Breast epithelium (tissue), 4 donors: ENCODE results near the gene PPM1G. TPM values are rescaled to one million over a fixed set of nuclear protein-coding genes. Genes with fewer than 3 reads are reported as not detected.
"Not testable (repeated sequence)": the region's sequence is repeated elsewhere in the genome, so short reads cannot be mapped to it uniquely, and the experiment has no call there.

Source experiments
- DNase-seq, 2 donors: peaks; one replicate each; pipeline ENCODE4 v3.0.0-alpha.2; 2019; ENCODE audit warnings: low spot score in 2 of 2
- H3K27ac ChIP-seq, 2 donors: fragments of 200-600 bp; sonication (generic) in 1 of 2; one replicate each; pipeline ENCODE4 v1.5.1; 2016 to 2019; ENCODE audit warnings: mild to moderate bottlenecking in 1 of 2
- H3K27me3 ChIP-seq, 2 donors: fragments of 200-600 bp; sonication (generic) in 1 of 2; one replicate each; pipeline versions ENCODE4 v1.5.1 to v1.6.0; 2017 to 2019; ENCODE audit warnings: control low read depth in 1 of 2, mild to moderate bottlenecking in 1 of 2
- H3K36me3 ChIP-seq: fragments of 200-600 bp; one replicate; pipeline ENCODE4 v1.5.1; 2019
- H3K4me1 ChIP-seq, 2 donors: fragments of 200-600 bp; sonication (generic); one replicate each; pipeline ENCODE4 v1.5.1; 2016 to 2019; ENCODE audit warnings: control low read depth in 1 of 2
- H3K4me3 ChIP-seq, 3 donors: fragments of 200-600 bp; sonication (generic); 1 replicate in 2 of 3; 2 replicates in 1 of 3; pipeline ENCODE4 v1.5.1; 2016 to 2019; ENCODE audit warnings: mild to moderate bottlenecking in 3 of 3, moderate library complexity in 2 of 3
- H3K9me3 ChIP-seq, 2 donors: fragments of 200-600 bp; sonication (generic) in 1 of 2; one replicate each; pipeline ENCODE4 v1.5.1; 2016 to 2019; ENCODE audit warnings: control low read depth in 1 of 2
- POLR2A ChIP-seq: fragments of 450-650 bp; IDR thresholded peaks from one replicate; pipeline ENCODE4 v1.6.1; 2016; ENCODE audit warnings: antibody characterized with exemption, mild to moderate bottlenecking, moderate library complexity
- POLR2AphosphoS5 ChIP-seq, 3 donors: sonication (generic); formaldehyde crosslinking; IDR thresholded peaks; one replicate each; pipeline ENCODE4 v1.6.1; 2017; ENCODE audit warnings: antibody characterized with exemption in 3 of 3
- intact Hi-C: fragments of 100-400 bp; cut with DNase I; formaldehyde crosslinking; loops from one replicate; pipeline ENCODE4 v1.15.1; 2023; ENCODE audit warnings: low total_unique reads
- total RNA-seq, 3 donors: library from RNA; depleted of rRNA; stranded (reverse); fragments of >200 nt; gene quantifications; one replicate each; pipeline ENCODE4 v1.1.0, GENCODE V29; 2016
- TF ChIP-seq, protein P1 (sequence below), 3 donors: fragments of 450-650 bp; IDR thresholded peaks; one replicate each; pipeline ENCODE4 v1.5.1; 2016 to 2017; ENCODE audit warnings: antibody characterized with exemption in 3 of 3, mild to moderate bottlenecking in 3 of 3, moderate library complexity in 3 of 3

The PPM1G gene
- total RNA-seq, 3 donors from 2014 or later = 46.2 to 59.0 (median 54.4) TPM

DNA sequence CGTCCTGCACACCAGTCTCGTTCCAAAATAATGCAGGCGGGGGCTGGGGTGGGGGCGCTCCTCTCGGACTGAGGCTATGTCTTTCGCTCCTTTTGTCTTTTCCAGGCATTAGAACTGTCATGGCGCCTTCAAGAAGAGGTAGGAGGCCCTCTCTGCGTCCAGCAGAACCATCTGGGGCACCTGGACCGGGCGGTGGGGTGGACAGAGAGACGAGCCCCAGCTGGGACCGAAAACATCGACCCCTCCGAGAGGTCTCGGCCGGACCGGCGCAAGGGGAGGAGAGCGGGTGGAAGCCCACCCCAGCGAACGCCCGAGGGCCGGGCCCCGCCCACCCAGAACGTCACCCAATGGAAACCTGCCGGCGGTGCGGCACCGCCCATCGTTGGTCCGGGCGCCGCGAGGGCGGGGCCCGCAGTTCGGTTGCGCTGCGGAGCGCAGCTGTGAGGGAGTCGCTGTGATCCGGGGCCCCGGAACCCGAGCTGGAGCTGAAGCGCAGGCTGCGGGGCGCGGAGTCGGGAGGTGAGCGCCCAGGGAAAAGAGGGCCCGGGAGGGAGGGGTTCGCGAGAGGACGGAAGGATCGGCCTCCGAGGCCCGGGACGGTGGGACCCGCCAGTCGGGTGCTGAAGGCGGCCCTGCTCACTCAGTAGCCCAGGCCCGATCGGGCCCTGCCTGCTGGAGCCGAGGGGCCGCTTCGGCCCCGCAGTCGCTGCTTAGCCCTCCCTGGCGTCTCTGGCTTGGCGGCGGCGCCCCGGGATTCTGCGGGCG is 19.0 kb upstream of the PPM1G start, which contains the start of gene NRBP1:
TSS of gene NRBP1 (plus strand) at position 419 of the 765 bp plus-strand sequence. CDS start 4,643 bp downstream, outside the sequence.
- no peaks in the 10 kb centered on the region for H3K9me3 ChIP-seq
- peak; percentile 91 for TF ChIP-seq POLR2A
- TF ChIP-seq POLR2AphosphoS5 (IDR thresholded peaks at IDR 0.05) = peak; percentile 94 to 95 (median 94)
- TF ChIP-seq, protein P1, sequence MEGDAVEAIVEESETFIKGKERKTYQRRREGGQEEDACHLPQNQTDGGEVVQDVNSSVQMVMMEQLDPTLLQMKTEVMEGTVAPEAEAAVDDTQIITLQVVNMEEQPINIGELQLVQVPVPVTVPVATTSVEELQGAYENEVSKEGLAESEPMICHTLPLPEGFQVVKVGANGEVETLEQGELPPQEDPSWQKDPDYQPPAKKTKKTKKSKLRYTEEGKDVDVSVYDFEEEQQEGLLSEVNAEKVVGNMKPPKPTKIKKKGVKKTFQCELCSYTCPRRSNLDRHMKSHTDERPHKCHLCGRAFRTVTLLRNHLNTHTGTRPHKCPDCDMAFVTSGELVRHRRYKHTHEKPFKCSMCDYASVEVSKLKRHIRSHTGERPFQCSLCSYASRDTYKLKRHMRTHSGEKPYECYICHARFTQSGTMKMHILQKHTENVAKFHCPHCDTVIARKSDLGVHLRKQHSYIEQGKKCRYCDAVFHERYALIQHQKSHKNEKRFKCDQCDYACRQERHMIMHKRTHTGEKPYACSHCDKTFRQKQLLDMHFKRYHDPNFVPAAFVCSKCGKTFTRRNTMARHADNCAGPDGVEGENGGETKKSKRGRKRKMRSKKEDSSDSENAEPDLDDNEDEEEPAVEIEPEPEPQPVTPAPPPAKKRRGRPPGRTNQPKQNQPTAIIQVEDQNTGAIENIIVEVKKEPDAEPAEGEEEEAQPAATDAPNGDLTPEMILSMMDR (IDR thresholded peaks at IDR 0.05) = peak in 1 of 3 donors; percentile 13
- intact Hi-C loops = loop anchor here (5.0 kb wide), 1 partner anchor 66 kb away; no protein-coding TSS in a partner anchor
- H3K4me1 ChIP-seq = peaks cover 0 to 8% of the 10 kb centered on the region in 2 donors
- no peaks in the 10 kb centered on the region for H3K27me3 ChIP-seq
- peak within 1 kb of the TSS; percentile 97 for H3K27ac ChIP-seq
- peak; percentile 77 to 92 for DNase-seq
- H3K4me3 ChIP-seq = peak within 1 kb of the TSS; percentile 73 to 96 (median 90)
- H3K36me3 ChIP-seq = no peaks in the 10 kb centered on the region

DNA sequence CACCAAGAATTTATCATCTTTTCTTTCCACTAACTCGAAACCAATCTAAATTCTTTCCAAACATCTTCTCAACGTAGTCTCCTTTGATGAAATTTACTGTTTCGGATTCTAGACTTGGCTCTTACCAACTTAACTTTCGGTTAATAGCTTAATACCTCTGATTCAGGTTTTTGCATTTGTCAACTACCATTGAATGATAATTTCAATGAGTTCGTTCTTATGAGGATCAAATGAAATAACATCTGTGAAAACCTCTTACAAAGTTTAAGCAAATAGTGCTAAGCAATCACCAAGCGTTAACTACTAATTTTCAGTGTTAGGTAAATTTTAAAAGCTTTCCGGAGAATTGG is 18.4 kb upstream of the PPM1G start:
- peak overlapping the region; percentile 97 for H3K27ac ChIP-seq

DNA sequence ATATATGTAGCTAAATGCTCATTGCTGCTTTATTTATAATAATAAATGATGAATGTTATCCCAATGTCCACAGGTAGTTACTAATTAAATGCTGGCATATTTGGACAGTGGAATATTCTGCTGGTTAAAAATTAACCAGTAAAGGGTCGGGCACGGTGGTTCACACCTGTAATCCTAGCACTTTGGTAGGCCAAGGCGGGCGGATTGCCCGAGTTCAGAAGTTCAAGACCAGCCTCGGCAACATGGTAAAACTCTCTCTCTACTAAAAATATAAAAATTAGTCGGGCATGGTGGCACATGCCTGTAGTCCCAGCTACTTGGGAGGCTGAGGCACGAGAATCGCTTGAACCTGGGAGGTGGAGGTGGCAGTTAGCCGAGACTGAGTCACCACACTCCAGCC is 15.6 kb upstream of the PPM1G start:
- intact Hi-C loops = loop anchor here (5.0 kb wide), 1 partner anchor 63 kb away; no protein-coding TSS in a partner anchor
- not testable (repeated sequence) for H3K4me1 ChIP-seq, DNase-seq, H3K27ac ChIP-seq, H3K36me3 ChIP-seq, H3K9me3 ChIP-seq, H3K27me3 ChIP-seq, H3K4me3 ChIP-seq

More for the DNA sequence above, 18.4 kb upstream of the PPM1G start:
- TF ChIP-seq POLR2A (no peak), POLR2AphosphoS5 (IDR thresholded peaks at IDR 0.05) (no peak)
- TF ChIP-seq, protein P1 (IDR thresholded peaks at IDR 0.05) = no peak
- Histone ChIP-seq H3K9me3 (no peaks in the 10 kb centered on the region), H3K36me3 (no peaks in the 10 kb centered on the region), H3K27me3 (no peaks in the 10 kb centered on the region), H3K4me1 (peaks cover 0 to 8% of the 10 kb centered on the region in 2 donors), H3K4me3 (peak overlapping the region; percentile 73 to 96 (median 90))
- DNase-seq = no peak
- intact Hi-C loops = loop anchor here (5.0 kb wide), 1 partner anchor 66 kb away; no protein-coding TSS in a partner anchor

DNA sequence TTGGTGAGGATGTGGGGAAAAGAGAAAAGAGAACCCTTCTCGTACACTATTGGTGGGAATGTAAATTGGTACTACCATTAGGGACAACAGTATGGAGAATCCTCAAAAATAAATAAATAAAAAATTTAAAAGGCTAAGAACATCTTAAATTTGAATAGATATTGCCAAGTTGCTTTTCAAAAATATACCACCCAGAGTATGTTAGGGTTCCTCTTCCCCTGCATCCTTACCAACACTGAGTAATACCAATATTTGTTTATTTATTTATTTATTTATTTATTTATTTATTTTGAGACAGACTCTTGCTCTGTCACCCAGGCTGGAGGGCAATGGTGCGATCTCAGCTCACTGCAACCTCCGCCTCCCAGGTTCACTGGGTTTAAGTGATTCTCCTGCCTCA is 13.6 kb upstream of the PPM1G start:
- H3K4me3 ChIP-seq = no peak overlapping the region
- H3K9me3 ChIP-seq = no peaks in the 10 kb centered on the region
- no peak overlapping the region for H3K27ac ChIP-seq
- intact Hi-C loops = no loop called here
- no peak for DNase-seq
- TF ChIP-seq, protein P1 (IDR thresholded peaks at IDR 0.05) = no peak
- TF ChIP-seq POLR2A (no peak), POLR2AphosphoS5 (IDR thresholded peaks at IDR 0.05) (no peak)
- no peaks in the 10 kb centered on the region for H3K27me3 ChIP-seq
- H3K36me3 ChIP-seq = no peaks in the 10 kb centered on the region
- H3K4me1 ChIP-seq = no peaks in the 10 kb centered on the region

DNA sequence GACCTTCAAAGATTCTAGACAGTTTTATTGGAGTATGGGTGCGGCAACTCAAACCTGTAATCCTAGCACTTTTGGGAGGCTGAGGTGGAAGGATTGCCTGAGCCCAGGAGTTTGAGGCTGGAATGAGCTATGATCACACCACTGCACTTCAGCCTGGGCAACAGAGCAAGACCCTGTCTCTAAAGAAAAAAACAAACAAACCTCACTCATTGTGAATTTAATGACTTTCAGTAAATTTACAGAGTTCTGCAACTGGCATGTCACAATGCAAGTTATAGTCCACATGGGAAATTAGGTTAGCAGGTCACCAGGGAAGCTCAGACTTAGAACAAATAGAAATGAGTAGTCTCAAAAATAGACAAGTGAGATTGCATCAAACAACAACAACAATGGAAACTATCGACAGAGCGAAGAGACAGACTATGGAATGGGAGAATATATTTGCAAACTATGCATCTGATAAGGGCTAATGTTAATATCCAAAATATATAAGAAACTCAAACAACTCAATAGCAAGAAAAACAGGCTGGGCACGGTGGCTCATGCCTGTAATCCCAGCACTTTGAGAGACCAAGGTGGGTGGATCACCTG is 12.4 kb upstream of the PPM1G start:
- Histone ChIP-seq H3K9me3 (no peaks in the 10 kb centered on the region), H3K4me3 (no peak overlapping the region), H3K36me3 (no peaks in the 10 kb centered on the region), H3K4me1 (no peaks in the 10 kb centered on the region), H3K27me3 (no peaks in the 10 kb centered on the region), H3K27ac (no peak overlapping the region)
- no peak for DNase-seq
- intact Hi-C loops = no loop called here
- TF ChIP-seq, protein P1 (IDR thresholded peaks at IDR 0.05) = no peak
- TF ChIP-seq POLR2A (no peak), POLR2AphosphoS5 (IDR thresholded peaks at IDR 0.05) (no peak)
